Activated naive CD4-positive, alpha-beta T cell treated with anti-CD3 and anti-CD28 coated beads, Interleukin-2, amount 50 U/mL, for 72 hours (primary cell): ENCODE results near the gene PEPD. TPM values are rescaled to one million over a fixed set of nuclear protein-coding genes. Genes with fewer than 3 reads are reported as not detected.

Source experiments
- total RNA-seq, 2 donors: library from RNA; stranded (reverse); gene quantifications; one replicate each; pipeline ENCODE4 v1.2.3, GENCODE V29; 2022

Gene PEPD
- total RNA-seq, 2 donors from 2014 or later = 27.9 to 35.2 TPM

Other genes starting within 250 kb of the PEPD start
- gene CEBPA, start 219.3 kb downstream of the PEPD start, total RNA-seq = under 1 TPM in 1 of 2 donors, not detected in 1; 0.49 TPM
- gene CEBPG, start 148.1 kb downstream of the PEPD start, total RNA-seq = 10 to 100 TPM; 20.3 to 28.8 TPM
- not detected for gene CHST8, start 100.2 kb upstream of the PEPD start, total RNA-seq